Activated CD8-positive, alpha-beta memory T cell treated with anti-CD3 and anti-CD28 coated beads, Interleukin-2, amount 50 U/mL, for 4 hours (primary cell): ENCODE measurements around the gene RIBC1.
"Not testable (repeated sequence)": the region's sequence is repeated elsewhere in the genome, so short reads cannot be mapped to it uniquely, and the experiment has no call there.

ENCODE experiments used
- DNase-seq: peaks from one replicate; pipeline ENCODE4 v3.0.0-alpha.2; 2020

RIBC1 gene

DNA sequence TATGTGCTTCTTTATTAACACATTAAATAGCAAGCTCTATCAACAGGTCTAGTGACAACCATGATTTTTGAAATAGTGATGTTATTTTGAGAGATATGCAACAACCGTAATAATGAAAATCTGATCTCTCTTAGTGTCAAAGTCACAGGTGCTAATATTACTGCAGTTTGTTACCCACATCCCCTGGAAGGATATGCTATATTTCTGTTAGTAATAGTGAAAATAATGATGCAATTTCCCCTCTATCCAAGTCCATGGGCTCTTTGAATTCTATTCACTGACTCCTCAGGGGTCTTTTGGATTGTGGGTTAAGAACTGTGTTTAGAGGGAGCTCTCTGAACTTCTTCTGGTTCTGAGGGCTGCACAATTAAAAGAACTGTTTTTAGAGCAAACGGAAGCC is 14.5 kb downstream of the RIBC1 start:
- DNase-seq: no peak

DNA sequence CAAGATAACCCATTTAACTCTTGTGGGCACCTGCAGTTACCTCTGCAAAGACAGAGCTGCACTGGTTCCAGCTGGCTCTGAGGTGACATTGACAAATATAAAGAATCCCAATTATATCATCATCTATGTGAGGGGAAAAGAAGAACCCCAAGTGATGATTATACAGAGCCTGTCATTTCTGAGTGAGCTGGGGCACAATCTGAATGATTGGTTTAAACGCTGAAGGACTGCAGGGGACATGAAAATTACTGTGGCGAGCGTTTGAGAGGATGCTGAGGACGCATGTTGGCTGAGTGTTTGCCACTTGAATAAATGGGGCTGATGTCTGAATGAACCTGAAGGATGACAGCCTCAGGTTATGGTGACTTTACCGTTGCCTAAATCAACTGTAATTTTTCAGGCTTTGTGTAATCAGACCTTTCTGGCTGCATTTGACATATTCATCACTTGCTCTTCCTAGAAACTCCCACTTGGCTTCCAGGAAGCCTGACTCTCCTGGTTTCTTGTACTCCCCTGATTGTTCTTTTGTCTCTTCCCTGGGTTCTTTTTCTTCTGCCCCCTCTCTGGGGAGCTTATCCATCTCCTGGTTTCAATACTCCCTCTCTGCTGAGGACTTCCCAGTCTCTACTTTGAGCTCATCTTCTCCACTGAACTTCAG is 15.6 kb downstream of the RIBC1 start:
- DNase-seq: no peak

DNA sequence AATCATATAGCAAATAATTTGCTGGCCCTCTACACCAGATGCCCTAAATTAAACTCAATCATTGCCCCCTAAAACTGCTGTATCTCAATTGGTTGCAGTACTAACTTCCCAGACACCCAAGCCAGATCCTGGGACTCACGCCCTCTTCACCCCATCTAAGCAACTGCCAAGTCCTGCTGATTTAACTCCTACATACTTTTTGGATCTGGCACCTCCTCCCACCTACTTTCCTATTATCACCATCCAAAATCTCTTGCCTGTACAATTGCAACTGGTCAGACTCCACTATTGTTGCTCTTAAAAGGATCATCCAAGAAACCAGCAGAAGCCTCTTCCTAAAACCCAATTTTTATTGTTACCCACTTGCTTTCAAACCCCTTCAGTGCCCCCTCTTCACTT is 16.2 kb downstream of the RIBC1 start:
- DNase-seq: no peak

DNA sequence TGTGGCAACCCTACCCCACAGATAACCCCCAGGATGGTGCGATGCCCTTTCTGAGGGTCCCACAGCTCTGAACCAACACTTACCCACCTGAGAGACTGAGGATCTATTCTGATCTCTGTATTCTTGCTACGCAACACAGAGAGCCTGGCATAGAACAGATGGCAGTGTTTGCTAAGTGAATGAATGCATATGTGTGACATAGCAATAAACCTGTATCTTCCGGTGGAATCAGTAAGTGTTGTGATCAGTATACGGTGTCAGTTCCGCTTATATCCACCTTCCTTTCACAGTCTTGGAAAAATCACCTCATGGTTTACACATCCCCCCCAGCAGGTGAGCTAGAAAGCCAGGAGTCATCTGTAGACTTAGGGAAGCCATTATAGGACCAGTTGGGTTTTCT is 17.4 kb downstream of the RIBC1 start:
- no peak for DNase-seq

DNA sequence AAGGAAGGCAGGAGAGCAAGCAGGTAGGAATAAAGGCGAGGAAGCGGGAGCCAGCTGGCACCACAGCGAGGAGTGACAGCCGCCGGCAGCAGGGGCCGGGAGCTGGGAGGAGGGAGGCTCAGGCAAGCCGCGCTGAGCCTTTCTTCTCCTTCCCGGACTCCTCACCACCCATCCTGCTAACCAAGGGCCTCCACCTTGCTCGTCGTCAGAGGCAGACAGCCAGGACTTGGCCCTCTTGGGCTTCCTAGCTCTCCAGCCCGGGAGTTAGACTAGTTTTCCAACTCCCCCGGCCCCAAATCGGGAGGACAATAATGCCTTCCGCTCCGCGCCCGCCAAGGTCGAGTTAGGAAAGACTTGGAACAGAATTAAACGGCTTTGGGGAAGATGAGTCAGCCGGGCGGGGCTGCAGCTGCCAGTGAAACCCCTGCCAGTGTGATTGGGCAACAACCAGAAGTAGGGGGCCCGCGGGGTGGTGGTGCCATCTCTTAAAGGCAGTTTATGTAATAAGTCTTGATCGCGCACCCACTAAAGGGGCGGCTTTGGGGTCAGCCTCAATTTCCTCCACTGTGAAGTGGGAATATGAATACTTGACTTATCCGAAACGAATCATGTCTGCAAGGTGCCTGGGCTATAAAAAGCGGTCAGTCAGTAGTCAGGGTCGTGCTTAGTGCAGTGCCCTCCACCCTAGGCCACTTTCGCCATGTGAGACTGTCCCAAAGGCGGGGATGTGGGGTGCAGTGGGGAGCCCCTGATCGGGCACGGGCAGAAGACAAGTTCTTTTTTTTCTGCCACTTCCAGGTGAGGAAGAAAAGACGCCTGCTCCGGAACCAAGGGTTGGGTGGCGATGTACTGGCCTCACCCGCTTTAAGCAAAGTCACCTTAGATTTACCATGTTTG is 18.2 kb downstream of the RIBC1 start:
- DNase-seq: peak; percentile 35

DNA sequence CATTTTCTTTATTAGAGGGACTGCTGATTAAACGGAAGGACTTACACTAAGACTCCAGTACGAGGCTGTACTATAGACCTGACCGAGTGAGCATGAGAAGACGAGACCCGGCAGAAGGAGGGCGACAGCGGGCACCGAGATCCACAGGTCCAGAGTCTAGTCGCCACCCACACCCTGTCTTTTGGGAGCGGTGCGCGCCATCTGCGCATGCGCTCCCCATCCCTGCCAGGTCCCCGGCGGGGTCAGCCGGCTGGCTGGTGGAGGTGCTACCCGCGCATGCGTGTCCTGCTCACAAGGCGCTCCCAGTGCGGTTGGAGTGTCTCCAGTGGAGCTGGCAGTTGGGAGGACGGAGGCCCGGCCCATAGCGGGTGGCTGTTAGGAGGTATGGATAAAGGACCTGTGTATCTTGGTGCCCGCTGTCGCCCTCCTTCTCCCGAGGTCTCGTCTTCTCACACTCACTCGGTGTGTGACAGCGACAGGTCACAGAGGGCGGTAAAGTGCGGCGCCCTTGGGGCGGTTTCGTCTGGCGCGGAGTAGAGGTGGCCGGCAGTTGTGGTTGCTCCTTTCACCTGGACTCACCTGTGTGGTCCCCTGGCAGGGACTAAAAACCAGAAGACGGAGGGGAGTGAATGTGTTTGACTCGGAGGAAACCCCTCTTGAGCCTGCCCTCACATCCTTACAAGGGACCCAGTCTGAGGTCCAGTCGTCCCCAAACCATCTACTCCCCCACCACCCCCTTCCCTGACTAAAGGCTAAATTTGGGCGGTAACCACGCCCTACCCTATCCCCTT is 19.1 kb downstream of the RIBC1 start:
- peak; percentile 65 for DNase-seq

DNA sequence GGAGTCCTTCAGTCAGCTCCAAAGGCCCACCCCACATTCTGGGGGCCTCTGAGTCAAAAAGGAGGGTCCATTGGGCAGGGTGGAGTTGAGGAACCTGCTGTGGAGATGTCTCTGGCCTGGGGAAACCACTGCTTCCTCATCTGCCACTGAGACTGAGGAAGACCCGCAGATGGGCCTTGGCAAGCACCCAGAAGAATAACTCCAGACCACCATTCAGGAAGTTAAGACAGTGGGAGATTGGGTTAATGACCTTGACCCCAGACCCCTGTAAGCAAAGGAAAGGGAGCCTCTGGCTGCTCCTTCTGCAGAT is 19.6 kb downstream of the RIBC1 start:
- DNase-seq: no peak

DNA sequence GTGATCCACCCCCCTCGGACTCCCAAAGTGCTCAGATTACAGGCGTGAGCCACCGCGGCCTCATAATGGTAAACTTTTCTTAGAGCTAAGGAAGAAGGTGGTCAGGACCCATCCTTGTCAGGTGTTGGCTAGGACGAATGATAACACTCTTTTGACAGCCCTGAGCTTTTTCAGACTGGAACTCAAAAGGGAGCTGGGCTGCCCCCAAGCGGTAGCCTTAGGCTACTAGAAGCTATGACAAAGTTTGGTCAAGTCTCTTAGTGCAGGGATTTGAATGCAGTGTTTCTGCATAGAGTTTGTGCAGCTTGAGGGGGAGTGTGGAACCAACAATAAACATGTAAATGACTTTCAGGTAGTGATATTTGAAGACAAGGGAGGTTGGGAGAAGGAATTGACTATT is 23.3 kb downstream of the RIBC1 start:
- DNase-seq: peak; percentile 45

DNA sequence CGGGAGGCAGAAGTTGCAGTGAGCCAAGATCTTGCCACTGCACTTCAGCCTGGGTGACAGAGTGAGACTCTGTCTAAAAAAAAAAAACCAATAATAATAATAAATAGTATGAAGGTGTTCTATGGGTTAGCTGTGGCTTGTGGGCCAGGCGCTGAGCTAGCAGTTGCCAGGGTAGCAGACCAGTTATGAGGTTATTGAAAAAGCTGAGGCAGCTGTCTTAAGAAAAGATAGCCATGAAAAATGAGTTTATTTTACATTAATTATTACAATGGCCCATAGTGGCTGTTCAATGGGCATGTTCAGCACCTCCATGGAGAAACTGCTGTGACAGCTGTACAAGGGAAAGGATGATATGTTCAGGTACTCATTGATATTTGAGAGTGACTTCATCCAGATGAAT is 24.8 kb downstream of the RIBC1 start:
- no peak for DNase-seq

DNA sequence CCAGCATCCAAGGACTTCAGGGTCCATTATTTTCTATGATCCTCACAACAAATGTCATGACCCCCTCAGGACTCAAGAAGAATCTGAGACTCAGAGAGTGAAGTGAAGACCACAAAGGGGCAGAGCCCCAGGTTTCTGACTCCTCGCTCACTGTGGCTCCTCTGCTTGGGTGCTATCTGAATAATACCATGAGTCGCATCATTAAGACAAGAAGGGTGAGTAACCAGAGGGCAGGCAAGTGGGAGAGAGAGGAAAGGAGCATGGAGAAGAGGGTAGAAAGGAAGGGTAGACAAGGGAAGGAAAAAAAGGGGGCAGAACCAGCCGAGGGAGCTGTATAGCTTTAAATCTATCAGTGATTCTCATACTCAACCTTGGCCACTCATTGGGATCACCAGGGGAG is 27.0 kb downstream of the RIBC1 start:
- no peak for DNase-seq

DNA sequence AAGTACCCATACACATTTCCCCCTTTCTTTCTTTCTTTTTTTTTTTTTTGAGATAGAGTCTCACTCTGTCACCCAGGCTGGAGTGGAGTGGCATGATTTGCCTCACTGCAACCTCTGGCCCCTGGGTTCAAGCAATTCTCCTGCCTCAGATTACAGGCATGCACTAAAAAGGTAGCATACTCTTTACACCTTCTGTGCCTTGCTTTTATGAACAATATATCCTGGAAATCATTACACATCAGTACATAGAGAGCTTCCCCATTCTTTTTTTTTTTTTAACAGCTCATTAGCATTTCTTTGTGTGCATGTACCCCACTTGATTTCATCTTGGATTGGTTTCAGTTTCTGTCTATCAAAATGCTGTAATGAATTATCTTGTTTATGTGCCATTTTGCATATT is 30.1 kb downstream of the RIBC1 start:
- DNase-seq: no peak

DNA sequence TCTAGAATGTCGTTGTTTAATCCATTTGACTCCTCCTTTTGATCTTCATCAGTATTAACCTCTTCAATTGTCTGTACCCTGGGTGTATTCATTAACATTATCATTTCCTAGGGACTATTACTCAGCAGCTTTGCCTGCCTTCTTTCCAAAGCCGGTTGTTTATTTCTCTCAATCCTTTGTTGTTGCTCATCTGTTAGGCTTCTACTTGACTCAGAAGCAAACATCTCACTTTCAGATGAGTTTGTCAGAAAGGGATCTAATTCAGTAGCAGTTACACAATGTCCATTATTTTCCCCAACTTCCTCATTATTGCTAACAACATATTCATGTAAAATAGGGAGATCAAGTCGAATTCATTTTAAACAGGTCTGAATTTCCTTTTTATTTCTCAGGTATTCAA is 33.6 kb downstream of the RIBC1 start:
- no peak for DNase-seq

DNA sequence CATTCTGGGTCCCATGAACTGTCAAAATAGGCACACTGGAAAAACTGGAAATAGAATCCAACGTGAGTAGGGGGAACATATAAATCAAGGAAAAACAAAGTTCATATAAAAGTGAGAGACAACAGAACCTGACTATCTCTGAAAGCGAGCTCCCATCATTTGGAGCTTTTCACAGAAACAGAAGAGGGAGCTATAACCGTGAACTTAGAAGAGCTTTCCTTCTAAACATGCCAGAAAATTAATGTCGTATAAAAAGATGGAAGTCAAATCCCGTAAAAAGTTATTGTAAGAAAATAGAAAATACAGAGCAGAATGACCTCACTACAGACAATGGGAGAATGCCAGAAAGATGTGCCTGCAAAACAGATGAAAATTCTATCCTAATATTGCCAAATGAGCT is 35.4 kb downstream of the RIBC1 start:
- no peak for DNase-seq

DNA sequence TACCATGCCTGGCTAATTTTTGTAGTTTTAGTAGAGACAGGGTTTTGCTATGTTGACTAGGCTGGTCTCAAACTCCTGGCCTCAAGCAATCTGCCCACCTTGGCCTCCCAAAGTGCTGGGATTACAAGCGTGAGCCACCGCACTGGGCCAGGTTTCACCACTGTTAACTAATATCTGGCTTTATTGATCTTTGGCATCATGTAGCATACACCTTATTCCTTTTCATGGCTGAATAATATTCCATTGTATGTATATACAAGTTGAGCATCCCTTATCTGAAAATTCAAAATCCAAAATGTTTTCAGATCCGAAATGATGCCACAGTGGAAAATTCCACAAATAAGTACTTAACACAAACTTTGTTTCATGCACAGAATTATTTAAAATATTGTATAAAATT is 46.0 kb downstream of the RIBC1 start:
- not testable (repeated sequence) for DNase-seq

DNA sequence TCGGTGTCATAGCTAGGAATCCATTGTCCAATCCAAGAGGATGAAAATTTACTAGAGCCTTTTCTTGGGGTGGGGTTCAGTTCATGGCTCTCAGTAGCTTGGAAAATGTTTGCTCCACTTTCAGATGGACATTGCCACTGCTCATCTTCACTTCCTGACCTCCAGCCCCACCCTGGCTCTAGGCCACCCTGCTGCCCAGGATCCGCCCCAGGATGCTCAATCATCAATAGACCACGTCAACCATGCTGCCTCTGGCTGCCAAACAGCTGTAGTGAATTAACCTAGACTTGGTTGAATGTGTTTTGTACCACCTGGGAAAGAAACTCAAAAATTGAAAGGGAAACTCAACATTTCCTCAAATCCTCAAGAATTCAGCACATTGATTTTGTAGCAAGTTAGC is 48.7 kb downstream of the RIBC1 start:
- no peak for DNase-seq

DNA sequence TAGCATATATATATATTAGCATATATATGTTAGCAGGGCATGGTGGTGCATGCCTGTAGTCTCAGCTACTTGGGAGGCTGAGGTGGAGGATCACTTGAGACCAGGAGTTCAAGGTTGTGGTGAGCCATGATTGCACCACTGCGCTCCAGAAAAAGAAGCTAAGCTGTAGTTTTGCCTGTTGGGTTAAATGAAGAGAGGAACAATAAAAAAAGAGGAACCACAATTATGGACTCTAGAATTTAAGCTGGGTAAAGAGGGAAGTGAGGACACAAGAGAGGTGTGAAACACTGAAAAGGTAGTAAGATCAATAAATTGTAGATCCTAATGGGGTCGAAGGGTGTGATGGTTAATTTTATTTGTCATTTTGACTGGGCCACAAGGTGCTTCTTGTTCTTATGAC is 52.0 kb downstream of the RIBC1 start:
- no peak for DNase-seq

DNA sequence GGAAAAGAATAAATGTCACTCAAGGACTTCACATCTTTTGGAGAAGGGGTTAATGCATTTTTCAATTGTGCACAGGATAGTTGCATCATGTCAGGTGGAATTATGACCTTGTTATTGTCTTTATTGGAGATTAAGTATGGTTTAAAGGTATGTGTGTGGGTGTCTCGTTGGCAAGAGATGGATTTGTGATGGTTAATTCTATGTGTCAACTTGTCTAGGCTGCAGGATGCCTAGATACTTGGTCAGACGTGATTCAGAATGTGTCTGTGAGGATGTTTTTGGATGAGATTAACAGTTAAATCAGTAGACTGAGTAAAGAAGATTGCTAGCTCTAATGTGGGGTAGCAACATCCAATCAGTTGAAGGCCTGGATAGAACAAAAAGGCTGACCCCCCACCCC is 53.7 kb downstream of the RIBC1 start:
- no peak for DNase-seq

DNA sequence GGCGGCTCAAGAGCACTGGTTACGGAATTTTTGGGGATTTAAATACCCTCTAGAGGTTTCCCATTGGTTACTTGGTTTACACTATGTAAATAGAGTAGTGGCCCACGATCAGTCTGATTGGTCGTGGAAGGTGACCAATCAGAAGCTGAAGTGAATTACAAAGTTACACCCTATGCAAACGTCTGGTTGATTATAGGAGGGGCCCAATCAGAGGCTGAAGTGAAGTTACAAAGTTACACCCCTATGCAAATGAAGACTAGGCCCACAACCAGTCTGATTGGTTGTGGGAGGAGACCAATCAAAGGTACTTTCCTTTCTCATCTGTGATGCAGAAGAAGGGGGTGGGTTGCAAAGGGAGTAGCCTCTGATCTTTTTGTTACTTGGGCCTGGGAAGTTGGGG is 56.6 kb downstream of the RIBC1 start:
- DNase-seq: no peak
